ENCODE data around the gene DCDC2B. TPM values are rescaled to one million over a fixed set of nuclear protein-coding genes. Genes with fewer than 3 reads are reported as not detected.

DCDC2B gene
- total and polyA plus RNA-seq, 10 of the 15 experiments (the other 5 are each of a cell fraction or from before 2014, with no cell fraction given), result 0.12 to 0.21 (median 0.15) TPM; not detected in 7

- TF ChIP-seq SMARCA5 (IDR thresholded peaks at IDR 0.05) (0 out of 2 replicates have a peak, but pooled peaks have one; percentile 35), FOXK2 (IDR thresholded peaks at IDR 0.05) (no peak), CHD2 (IDR thresholded peaks at IDR 0.05; ENCODE audit: borderline replicate concordance, low read depth, low read length) (peak; percentile 89), STAT1 (conservative IDR thresholded peaks at IDR 0.05) (no peak), HDGF (IDR thresholded peaks at IDR 0.05) (peak; percentile 92), FOS (IDR thresholded peaks at IDR 0.05; ENCODE audit: borderline replicate concordance, extremely low read depth, insufficient read length) (no peak), ASH2L (IDR thresholded peaks at IDR 0.05; ENCODE audit: borderline replicate concordance, low read depth) (no peak), WRNIP1 (IDR thresholded peaks at IDR 0.05; ENCODE audit: borderline replicate concordance, low read depth, low read length) (no peak), ZBTB40 (IDR thresholded peaks at IDR 0.05; ENCODE audit: borderline replicate concordance) (peak; percentile 53; the same call in 1 of the 2 replicates), CREM (IDR thresholded peaks at IDR 0.05; ENCODE audit: low read depth) (peak; percentile 95), YBX1 (IDR thresholded peaks at IDR 0.05) (no peak), BRCA1 (IDR thresholded peaks at IDR 0.05; ENCODE audit: low read depth, low read length) (no peak)
- TF ChIP-seq, protein P1, sequence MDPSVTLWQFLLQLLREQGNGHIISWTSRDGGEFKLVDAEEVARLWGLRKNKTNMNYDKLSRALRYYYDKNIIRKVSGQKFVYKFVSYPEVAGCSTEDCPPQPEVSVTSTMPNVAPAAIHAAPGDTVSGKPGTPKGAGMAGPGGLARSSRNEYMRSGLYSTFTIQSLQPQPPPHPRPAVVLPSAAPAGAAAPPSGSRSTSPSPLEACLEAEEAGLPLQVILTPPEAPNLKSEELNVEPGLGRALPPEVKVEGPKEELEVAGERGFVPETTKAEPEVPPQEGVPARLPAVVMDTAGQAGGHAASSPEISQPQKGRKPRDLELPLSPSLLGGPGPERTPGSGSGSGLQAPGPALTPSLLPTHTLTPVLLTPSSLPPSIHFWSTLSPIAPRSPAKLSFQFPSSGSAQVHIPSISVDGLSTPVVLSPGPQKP (IDR thresholded peaks at IDR 0.05; ENCODE audit: low read depth, low read length), result no peak
- TF ChIP-seq, protein P2, sequence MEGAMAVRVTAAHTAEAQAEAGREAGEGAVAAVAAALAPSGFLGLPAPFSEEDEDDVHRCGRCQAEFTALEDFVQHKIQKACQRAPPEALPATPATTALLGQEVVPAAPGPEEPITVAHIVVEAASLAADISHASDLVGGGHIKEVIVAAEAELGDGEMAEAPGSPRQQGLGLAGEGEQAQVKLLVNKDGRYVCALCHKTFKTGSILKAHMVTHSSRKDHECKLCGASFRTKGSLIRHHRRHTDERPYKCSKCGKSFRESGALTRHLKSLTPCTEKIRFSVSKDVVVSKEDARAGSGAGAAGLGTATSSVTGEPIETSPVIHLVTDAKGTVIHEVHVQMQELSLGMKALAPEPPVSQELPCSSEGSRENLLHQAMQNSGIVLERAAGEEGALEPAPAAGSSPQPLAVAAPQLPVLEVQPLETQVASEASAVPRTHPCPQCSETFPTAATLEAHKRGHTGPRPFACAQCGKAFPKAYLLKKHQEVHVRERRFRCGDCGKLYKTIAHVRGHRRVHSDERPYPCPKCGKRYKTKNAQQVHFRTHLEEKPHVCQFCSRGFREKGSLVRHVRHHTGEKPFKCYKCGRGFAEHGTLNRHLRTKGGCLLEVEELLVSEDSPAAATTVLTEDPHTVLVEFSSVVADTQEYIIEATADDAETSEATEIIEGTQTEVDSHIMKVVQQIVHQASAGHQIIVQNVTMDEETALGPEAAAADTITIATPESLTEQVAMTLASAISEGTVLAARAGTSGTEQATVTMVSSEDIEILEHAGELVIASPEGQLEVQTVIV (IDR thresholded peaks at IDR 0.05; ENCODE audit: borderline replicate concordance, partially characterized antibody), result no peak
- TF ChIP-seq, protein P3, sequence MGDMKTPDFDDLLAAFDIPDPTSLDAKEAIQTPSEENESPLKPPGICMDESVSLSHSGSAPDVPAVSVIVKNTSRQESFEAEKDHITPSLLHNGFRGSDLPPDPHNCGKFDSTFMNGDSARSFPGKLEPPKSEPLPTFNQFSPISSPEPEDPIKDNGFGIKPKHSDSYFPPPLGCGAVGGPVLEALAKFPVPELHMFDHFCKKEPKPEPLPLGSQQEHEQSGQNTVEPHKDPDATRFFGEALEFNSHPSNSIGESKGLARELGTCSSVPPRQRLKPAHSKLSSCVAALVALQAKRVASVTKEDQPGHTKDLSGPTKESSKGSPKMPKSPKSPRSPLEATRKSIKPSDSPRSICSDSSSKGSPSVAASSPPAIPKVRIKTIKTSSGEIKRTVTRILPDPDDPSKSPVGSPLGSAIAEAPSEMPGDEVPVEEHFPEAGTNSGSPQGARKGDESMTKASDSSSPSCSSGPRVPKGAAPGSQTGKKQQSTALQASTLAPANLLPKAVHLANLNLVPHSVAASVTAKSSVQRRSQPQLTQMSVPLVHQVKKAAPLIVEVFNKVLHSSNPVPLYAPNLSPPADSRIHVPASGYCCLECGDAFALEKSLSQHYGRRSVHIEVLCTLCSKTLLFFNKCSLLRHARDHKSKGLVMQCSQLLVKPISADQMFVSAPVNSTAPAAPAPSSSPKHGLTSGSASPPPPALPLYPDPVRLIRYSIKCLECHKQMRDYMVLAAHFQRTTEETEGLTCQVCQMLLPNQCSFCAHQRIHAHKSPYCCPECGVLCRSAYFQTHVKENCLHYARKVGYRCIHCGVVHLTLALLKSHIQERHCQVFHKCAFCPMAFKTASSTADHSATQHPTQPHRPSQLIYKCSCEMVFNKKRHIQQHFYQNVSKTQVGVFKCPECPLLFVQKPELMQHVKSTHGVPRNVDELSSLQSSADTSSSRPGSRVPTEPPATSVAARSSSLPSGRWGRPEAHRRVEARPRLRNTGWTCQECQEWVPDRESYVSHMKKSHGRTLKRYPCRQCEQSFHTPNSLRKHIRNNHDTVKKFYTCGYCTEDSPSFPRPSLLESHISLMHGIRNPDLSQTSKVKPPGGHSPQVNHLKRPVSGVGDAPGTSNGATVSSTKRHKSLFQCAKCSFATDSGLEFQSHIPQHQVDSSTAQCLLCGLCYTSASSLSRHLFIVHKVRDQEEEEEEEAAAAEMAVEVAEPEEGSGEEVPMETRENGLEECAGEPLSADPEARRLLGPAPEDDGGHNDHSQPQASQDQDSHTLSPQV (IDR thresholded peaks at IDR 0.05), result no peak
Observed at GRCh38 chr1:32249831-32250525, 41.1 kb downstream of the DCDC2B start (continued).

Data from GM12878 (cell line).